ENCODE data around the gene HCAR1.
"Not testable (repeated sequence)": the region's sequence is repeated elsewhere in the genome, so short reads cannot be mapped to it uniquely, and the experiment has no call there.

Gene HCAR1

DNA sequence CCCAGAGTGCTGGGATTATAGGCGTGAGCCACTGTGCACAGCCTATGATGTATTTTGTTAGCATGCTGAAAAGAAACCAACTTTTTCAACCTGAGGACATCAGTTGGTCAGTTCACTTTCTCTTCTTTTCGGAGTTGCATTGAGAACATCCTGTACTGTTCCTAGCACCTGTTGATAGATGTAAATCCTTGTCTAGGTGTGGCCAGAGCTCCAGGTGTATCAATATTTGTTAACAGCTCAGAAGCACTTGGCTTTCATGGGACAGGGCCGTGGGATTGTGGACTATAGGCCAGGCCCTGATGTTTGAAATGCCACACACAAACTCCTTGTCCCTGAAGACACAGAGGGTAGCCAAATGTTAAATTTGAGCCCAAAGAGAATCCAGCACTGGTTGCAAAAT lies 42.4 kb downstream of the HCAR1 start:
- Histone ChIP-seq H3K27me3 (ENCODE audit: low read depth, low read length) (no peaks in the 10 kb centered on the region), H3K27ac (ENCODE audit: low read length) (no peak overlapping the region), H3K4me1 (ENCODE audit: control insufficient read depth in 1 of 2, insufficient read depth in 2 of 2, low read length in 2 of 2) (no peaks in the 10 kb centered on the region), H3K4me3 (ENCODE audit: low read depth in 1 of 2, low read length in 2 of 2) (no peak overlapping the region), H3K36me3 (ENCODE audit: control insufficient read depth in 1 of 2, insufficient read depth in 2 of 2, low read length in 2 of 2) (no peaks in the 10 kb centered on the region), H3K9me3 (ENCODE audit: control insufficient read depth in 1 of 2, low read length in 2 of 2) (no peaks in the 10 kb centered on the region)

DNA sequence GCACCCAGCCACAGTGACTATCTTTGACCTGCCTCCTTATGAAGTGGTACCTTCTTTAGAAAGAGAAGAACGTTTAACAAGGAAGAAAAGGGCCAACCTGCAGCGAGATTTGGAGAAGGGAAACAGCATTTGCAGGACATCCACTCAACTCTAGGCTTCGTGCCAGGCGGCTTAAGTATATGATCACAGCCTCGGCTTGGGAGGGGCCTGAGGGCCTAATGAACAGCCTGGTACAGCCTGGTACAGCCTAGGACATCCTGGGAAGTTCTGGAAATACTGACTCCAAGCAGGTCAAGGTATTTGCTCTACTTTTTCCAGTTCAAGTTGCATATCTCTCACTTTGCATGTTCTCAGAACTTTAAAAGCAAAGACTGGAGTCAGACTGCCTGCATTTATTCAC lies 43.6 kb downstream of the HCAR1 start:
- Histone ChIP-seq H3K9me3 (ENCODE audit: control insufficient read depth in 1 of 2, low read length in 2 of 2) (no peaks in the 10 kb centered on the region), H3K4me3 (ENCODE audit: low read depth in 1 of 2, low read length in 2 of 2) (no peak overlapping the region), H3K27me3 (ENCODE audit: low read depth, low read length) (no peaks in the 10 kb centered on the region), H3K27ac (ENCODE audit: low read length) (no peak overlapping the region), H3K36me3 (ENCODE audit: control insufficient read depth in 1 of 2, insufficient read depth in 2 of 2, low read length in 2 of 2) (no peaks in the 10 kb centered on the region), H3K4me1 (ENCODE audit: control insufficient read depth in 1 of 2, insufficient read depth in 2 of 2, low read length in 2 of 2) (no peaks in the 10 kb centered on the region)

DNA sequence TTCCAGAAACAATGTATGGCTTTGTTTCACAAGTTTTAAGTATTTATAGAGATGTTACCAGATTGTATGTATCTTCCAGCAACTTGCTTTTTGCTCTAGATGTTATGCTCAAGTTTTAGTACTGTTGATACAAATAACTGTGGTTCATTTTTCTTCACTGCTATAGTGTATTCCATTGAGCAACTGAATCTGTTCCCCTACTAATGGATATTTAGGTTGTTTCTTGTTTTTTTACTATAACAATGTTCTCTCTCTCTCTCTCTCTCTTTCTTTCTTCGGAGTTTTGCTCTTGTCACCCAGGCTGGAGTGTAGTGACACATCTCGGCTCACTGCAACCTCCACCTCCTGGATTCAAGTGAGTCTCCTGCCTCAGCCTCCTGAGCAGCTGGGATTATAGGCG lies 44.1 kb downstream of the HCAR1 start:
- Histone ChIP-seq H3K27me3 (ENCODE audit: low read depth, low read length) (no peaks in the 10 kb centered on the region), H3K4me1 (ENCODE audit: control insufficient read depth in 1 of 2, insufficient read depth in 2 of 2, low read length in 2 of 2) (no peaks in the 10 kb centered on the region), H3K27ac (ENCODE audit: low read length) (no peak overlapping the region), H3K36me3 (ENCODE audit: control insufficient read depth in 1 of 2, insufficient read depth in 2 of 2, low read length in 2 of 2) (no peaks in the 10 kb centered on the region), H3K4me3 (ENCODE audit: low read depth in 1 of 2, low read length in 2 of 2) (no peak overlapping the region), H3K9me3 (ENCODE audit: control insufficient read depth in 1 of 2, low read length in 2 of 2) (no peaks in the 10 kb centered on the region)

DNA sequence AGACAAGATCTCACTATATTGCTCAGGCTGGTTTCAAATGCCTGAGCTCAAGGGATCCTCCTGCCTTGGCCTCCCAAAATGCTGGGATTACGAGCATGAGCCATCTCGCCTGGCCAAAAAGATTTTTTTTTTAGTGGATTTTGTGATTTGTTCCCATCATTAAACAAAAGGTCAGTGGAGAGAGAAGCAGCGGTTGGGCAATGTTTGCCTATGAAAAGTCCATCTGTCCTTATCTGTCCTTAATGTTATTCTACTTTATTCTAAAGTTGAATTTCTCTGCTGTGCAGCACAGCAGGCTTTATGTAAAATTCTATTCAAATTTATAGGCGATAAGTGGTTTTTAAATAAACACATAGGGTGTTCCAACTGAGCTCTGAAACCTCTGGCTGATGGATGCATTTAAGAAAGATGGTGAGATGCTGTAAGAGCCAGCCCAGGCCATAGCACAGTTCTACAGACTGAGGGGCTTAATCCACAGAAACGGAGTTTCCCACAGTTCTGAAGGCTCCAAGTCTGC lies 46.3 kb downstream of the HCAR1 start:
- H3K27me3 ChIP-seq (ENCODE audit: low read depth, low read length), result no peaks in the 10 kb centered on the region
- no peak overlapping the region for H3K4me3 ChIP-seq (ENCODE audit: low read depth in 1 of 2, low read length in 2 of 2)
- no peaks in the 10 kb centered on the region for H3K9me3 ChIP-seq (ENCODE audit: control insufficient read depth in 1 of 2, low read length in 2 of 2)
- H3K36me3 ChIP-seq (ENCODE audit: control insufficient read depth in 1 of 2, insufficient read depth in 2 of 2, low read length in 2 of 2), result no peaks in the 10 kb centered on the region
- H3K4me1 ChIP-seq (ENCODE audit: control insufficient read depth in 1 of 2, insufficient read depth in 2 of 2, low read length in 2 of 2), result no peaks in the 10 kb centered on the region
- no peak overlapping the region for H3K27ac ChIP-seq (ENCODE audit: low read length)

DNA sequence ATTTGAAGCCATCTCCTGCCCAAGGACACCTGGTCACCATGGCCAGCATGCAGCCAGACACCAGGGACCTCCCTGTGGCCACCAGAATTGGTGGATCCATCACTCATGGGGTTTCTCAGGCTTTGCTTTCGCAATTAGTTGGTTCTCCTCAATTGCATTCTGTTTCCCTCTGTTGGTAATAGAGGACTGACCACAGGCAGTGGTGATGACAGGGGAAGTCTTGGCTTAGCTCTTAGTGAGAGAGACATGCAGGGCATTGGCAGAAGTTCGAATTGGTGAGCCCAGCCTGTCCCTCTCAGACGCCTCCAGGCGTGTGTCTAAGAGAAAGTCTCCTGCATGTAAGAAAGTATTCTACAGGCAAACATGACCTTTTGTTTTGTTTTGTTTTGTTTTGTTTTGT lies 48.8 kb downstream of the HCAR1 start:
- H3K4me3 ChIP-seq (ENCODE audit: low read depth in 1 of 2, low read length in 2 of 2), result no peak overlapping the region
- no peaks in the 10 kb centered on the region for H3K27me3 ChIP-seq (ENCODE audit: low read depth, low read length)
- no peak overlapping the region for H3K27ac ChIP-seq (ENCODE audit: low read length)

DNA sequence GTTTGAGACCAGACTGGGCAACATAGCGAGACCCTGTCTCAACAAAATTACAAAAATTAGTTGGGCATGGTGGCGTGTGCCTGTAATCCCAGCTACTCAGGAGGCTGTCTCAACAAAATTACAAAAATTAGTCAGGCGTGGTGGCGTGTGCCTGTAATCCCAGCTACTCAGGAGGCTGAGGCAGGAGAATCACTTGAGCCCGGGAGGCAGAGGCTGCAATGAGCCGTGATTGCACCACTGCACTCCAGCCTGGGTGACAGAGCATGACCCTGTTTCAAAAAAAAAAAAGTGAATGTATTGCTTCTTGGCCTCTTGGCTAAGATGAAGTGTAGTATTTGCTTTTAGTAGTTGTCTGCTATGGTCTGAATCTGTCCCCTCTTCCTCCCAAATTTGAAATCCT lies 49.7 kb downstream of the HCAR1 start:
- H3K36me3 ChIP-seq (ENCODE audit: control insufficient read depth in 1 of 2, insufficient read depth in 2 of 2, low read length in 2 of 2); H3K27ac ChIP-seq (ENCODE audit: low read length); H3K4me1 ChIP-seq (ENCODE audit: control insufficient read depth in 1 of 2, insufficient read depth in 2 of 2, low read length in 2 of 2); H3K4me3 ChIP-seq (ENCODE audit: low read depth in 1 of 2, low read length in 2 of 2); H3K27me3 ChIP-seq (ENCODE audit: low read depth, low read length); H3K9me3 ChIP-seq (ENCODE audit: control insufficient read depth in 1 of 2, low read length in 2 of 2): not testable (repeated sequence)

More for the DNA sequence above, 48.8 kb downstream of the HCAR1 start:
- no peaks in the 10 kb centered on the region for H3K9me3 ChIP-seq (ENCODE audit: control insufficient read depth in 1 of 2, low read length in 2 of 2)
- H3K4me1 ChIP-seq (ENCODE audit: control insufficient read depth in 1 of 2, insufficient read depth in 2 of 2, low read length in 2 of 2), result no peaks in the 10 kb centered on the region
- no peaks in the 10 kb centered on the region for H3K36me3 ChIP-seq (ENCODE audit: control insufficient read depth in 1 of 2, insufficient read depth in 2 of 2, low read length in 2 of 2)

DNA sequence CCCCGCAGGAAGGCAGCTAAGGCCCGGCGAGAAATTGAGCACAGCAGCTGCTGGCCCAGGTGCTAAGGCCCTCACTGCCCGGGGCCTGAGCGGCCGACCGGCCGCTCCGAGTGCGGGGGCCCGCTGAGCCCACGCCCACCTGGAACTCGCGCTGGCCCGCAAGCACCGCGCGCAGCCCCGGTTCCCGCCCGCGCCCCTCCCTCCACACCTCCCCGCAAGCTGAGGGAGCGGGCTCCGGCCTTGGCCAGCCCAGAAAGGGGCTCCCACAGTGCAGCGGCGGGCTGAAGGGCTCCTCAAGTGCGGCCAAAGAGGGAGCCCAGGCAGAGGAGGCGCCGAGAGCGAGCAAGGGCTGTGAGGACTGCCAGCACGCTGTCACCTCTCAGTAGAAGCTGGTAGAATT lies 53.9 kb downstream of the HCAR1 start:
- H3K27ac ChIP-seq (ENCODE audit: low read length); H3K36me3 ChIP-seq (ENCODE audit: control insufficient read depth in 1 of 2, insufficient read depth in 2 of 2, low read length in 2 of 2); H3K27me3 ChIP-seq (ENCODE audit: low read depth, low read length); H3K4me3 ChIP-seq (ENCODE audit: low read depth in 1 of 2, low read length in 2 of 2); H3K4me1 ChIP-seq (ENCODE audit: control insufficient read depth in 1 of 2, insufficient read depth in 2 of 2, low read length in 2 of 2); H3K9me3 ChIP-seq (ENCODE audit: control insufficient read depth in 1 of 2, low read length in 2 of 2): not testable (repeated sequence)

Data from muscle layer of duodenum (tissue), 2 donors.